Measurements from ENCODE around the gene RTL10.

Gene RTL10

GRCh38 chr22:19891317-19892256 is 36.9 kb upstream of the RTL10 start:
- TF ChIP-seq MAX (IDR thresholded peaks at IDR 0.05) (peak; percentile 71), EGR1 (IDR thresholded peaks at IDR 0.05) (peak; percentile 26; the same call in 1 of the 2 replicates), CEBPB (IDR thresholded peaks at IDR 0.05) (no peak)

GRCh38 chr22:19890502-19891316 is 36.0 kb upstream of the RTL10 start:
- TF ChIP-seq YY1 (IDR thresholded peaks at IDR 0.05; ENCODE audit: low read depth) (no peak), REST (IDR thresholded peaks at IDR 0.05; ENCODE audit: low read depth) (no peak), EP300 (IDR thresholded peaks at IDR 0.05; ENCODE audit: borderline replicate concordance) (no peak), USF1 (IDR thresholded peaks at IDR 0.05) (no peak), TAF1 (IDR thresholded peaks at IDR 0.05; ENCODE audit: low read depth) (no peak)

GRCh38 chr22:19889951-19890350 is 35.3 kb upstream of the RTL10 start:
- TF ChIP-seq USF1 (IDR thresholded peaks at IDR 0.05) = no peak
- no peak for TF ChIP-seq NFIC (IDR thresholded peaks at IDR 0.05)
- no peak for TF ChIP-seq RAD21 (IDR thresholded peaks at IDR 0.05; ENCODE audit: low read depth)
- no peak for TF ChIP-seq MAX (IDR thresholded peaks at IDR 0.05)

- no peak for TF ChIP-seq YY1 (IDR thresholded peaks at IDR 0.05; ENCODE audit: low read depth)
- TF ChIP-seq MAX (IDR thresholded peaks at IDR 0.05) = no peak
- TF ChIP-seq TCF12 (IDR thresholded peaks at IDR 0.05; ENCODE audit: low read depth) = no peak
- TF ChIP-seq REST (IDR thresholded peaks at IDR 0.05; ENCODE audit: low read depth) = no peak
- no peak for TF ChIP-seq EP300 (IDR thresholded peaks at IDR 0.05; ENCODE audit: borderline replicate concordance)
- no peak for TF ChIP-seq RAD21 (IDR thresholded peaks at IDR 0.05; ENCODE audit: low read depth)
- no peak for TF ChIP-seq CREB1 (IDR thresholded peaks at IDR 0.05; ENCODE audit: low read depth)
- TF ChIP-seq EGR1 (IDR thresholded peaks at IDR 0.05) = no peak
- TF ChIP-seq TAF1 (IDR thresholded peaks at IDR 0.05; ENCODE audit: low read depth) = no peak
- no peak for TF ChIP-seq FOXM1 (IDR thresholded peaks at IDR 0.05; ENCODE audit: borderline replicate concordance, low read depth)
- TF ChIP-seq TEAD4 (IDR thresholded peaks at IDR 0.05) = no peak
- TF ChIP-seq CEBPB (IDR thresholded peaks at IDR 0.05) = no peak
- TF ChIP-seq NFIC (IDR thresholded peaks at IDR 0.05) = no peak
- no peak for TF ChIP-seq ZBTB7A (IDR thresholded peaks at IDR 0.05; ENCODE audit: low read depth)
Observed at GRCh38 chr22:19888131-19888746, 33.6 kb upstream of the RTL10 start.

GRCh38 chr22:19887256-19887985 is 32.7 kb upstream of the RTL10 start:
- TF ChIP-seq USF1 (IDR thresholded peaks at IDR 0.05) (no peak), EGR1 (IDR thresholded peaks at IDR 0.05) (no peak), ZBTB7A (IDR thresholded peaks at IDR 0.05; ENCODE audit: low read depth) (no peak), YY1 (IDR thresholded peaks at IDR 0.05; ENCODE audit: low read depth) (no peak), TEAD4 (IDR thresholded peaks at IDR 0.05) (no peak), NFIC (IDR thresholded peaks at IDR 0.05) (no peak), EP300 (IDR thresholded peaks at IDR 0.05; ENCODE audit: borderline replicate concordance) (no peak), TCF12 (IDR thresholded peaks at IDR 0.05; ENCODE audit: low read depth) (no peak), CREB1 (IDR thresholded peaks at IDR 0.05; ENCODE audit: low read depth) (no peak), REST (IDR thresholded peaks at IDR 0.05; ENCODE audit: low read depth) (no peak), CEBPB (IDR thresholded peaks at IDR 0.05) (no peak), TAF1 (IDR thresholded peaks at IDR 0.05; ENCODE audit: low read depth) (no peak), RAD21 (IDR thresholded peaks at IDR 0.05; ENCODE audit: low read depth) (no peak), FOXM1 (IDR thresholded peaks at IDR 0.05; ENCODE audit: borderline replicate concordance, low read depth) (no peak), MAX (IDR thresholded peaks at IDR 0.05) (no peak)

Measured in Ishikawa (cell line).